GM18909 (cell line): Measurements from ENCODE around the gene SDK2.

Experiments
- ATAC-seq: cut with Tn5 transposase; IDR thresholded peaks from one replicate; pipeline ENCODE4 v1.9.1; 2021; ENCODE audit warnings: mild to moderate bottlenecking; ENCODE audit not compliant: unreplicated experiment, poor library complexity

SDK2 gene

GRCh38 chr17:73638556-73638955, 5.7 kb downstream of the SDK2 start:
- no peak for ATAC-seq

- ATAC-seq, result no peak
Measured at GRCh38 chr17:73637866-73638265, 6.4 kb downstream of the SDK2 start.

GRCh38 chr17:73635101-73635817, 9.0 kb downstream of the SDK2 start:
- ATAC-seq, result no peak

DNA sequence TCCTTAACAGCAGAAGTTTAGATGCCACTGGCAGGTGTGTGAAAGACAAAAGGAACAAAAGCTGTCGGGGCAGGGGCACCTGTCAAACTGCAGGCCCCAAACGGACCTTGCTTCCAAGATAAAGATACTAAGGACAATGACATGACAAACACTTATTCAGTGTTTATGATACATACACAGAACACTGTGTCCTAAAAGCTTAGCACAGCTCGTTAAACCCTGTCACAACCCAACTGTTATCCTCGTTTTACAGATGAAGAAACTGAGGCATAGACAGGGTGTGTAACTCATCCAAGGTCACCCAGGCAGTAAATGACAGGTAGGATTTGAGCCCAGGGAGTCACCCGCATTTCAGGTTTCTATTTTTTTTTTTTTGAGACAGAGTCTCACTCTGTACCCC, 9.6 kb downstream of the SDK2 start:
- ATAC-seq, result no peak

DNA sequence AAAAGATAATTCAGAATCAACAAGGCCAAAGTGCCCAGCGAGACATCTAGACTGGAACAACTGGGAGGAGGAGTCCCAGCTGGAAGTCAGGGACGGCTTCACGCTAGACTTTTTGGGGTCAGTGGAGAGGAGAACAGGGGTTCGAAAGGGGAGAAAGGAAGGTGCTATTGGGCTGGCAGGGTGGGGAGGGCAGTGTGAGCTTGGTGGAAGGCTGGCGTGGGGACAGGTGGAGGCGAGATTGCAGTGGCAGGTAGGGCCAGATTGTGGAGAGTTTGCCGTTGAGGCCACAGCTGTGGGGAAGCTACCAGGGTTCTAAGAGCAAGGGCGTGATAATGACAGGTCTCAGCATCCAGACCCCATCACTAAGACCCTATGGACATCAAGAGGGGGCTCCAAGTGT, 10.5 kb downstream of the SDK2 start:
- no peak for ATAC-seq

DNA sequence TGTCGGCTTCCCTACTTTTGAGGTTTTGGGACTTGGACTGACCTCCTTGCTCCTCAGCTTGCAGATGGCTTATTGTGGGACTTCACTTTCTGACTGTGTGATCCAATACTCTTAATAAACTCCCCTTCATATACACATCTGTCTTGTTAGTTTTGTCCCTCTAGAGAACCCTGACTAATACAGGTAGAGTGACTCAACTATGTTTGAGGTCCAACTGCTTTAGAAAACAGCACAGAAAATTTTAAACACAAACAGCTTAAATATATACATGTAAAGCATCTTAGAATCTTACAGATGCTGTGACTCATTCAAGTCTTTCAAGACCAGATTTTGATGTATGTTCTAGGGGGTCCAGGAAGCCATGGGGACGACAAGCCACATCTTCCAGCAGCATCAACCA, 11.7 kb downstream of the SDK2 start:
- no peak for ATAC-seq

GRCh38 chr17:73630965-73631595, 13.2 kb downstream of the SDK2 start:
- no peak for ATAC-seq

GRCh38 chr17:73630531-73630930, 13.7 kb downstream of the SDK2 start:
- ATAC-seq, result no peak

- no peak for ATAC-seq
Measured at GRCh38 chr17:73628642-73629552, 15.3 kb downstream of the SDK2 start.

DNA sequence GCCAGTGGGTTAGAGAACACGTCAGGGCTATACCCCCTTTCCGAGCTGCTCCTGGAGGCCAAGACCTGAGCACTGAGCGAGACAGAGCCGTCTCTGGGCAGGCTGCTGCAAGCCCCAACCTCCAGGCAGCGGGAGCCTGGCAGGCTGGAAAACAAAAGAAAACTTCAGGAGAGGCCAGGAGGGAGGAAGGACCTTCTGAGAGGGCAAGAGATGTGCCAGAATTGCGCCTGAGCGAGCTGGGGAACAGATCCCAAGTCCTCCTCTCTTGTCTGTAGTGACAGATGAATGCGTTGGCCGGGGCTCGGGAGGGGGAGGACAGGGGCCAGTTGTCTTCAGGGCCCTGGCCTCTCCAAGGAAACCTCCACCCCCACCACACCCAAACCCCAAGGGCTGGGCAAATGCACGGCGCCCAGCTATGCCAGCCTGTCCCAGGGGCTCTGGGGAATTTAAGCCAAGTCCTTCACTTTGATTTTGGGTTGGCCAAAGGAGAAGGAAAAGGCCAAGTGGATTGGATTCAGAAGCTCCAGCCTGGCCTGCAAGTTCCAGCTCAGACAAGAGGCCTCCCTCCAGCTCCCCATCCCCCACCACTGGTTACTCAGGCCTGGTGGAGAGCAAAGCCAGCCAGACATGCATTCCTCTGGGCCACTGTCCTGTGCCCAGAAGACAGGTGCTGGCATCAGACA, 18.1 kb downstream of the SDK2 start:
- ATAC-seq, result no peak

DNA sequence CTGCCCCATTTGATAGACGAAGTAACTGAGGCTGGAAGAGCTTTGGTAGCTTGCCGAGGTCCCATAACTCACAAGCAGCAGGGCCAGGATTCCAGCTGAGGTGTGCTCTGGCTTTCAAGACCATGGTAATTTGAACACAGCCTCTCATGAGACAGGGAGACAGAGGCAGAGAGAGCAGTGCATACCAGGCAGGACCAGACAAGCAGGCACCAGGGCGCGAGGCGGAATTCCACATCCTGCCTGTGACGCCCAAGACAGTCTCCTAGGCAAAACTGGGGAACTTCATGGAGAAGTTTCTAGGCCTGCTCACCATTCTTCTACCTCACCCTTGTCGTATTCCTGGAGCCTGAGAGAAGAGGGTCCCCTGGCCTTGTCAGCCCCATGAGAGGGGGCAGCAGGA, 19.2 kb downstream of the SDK2 start:
- no peak for ATAC-seq

- no peak for ATAC-seq
Measured at GRCh38 chr17:73624496-73624988, 19.7 kb downstream of the SDK2 start.

GRCh38 chr17:73623818-73624217, 20.4 kb downstream of the SDK2 start:
- ATAC-seq, result no peak

- no peak for ATAC-seq
Measured at GRCh38 chr17:73623247-73623646, 21.0 kb downstream of the SDK2 start.

GRCh38 chr17:73622381-73622780, 21.9 kb downstream of the SDK2 start:
- ATAC-seq, result no peak

GRCh38 chr17:73621685-73622084, 22.6 kb downstream of the SDK2 start:
- no peak for ATAC-seq

GRCh38 chr17:73620414-73620813, 23.8 kb downstream of the SDK2 start:
- no peak for ATAC-seq

DNA sequence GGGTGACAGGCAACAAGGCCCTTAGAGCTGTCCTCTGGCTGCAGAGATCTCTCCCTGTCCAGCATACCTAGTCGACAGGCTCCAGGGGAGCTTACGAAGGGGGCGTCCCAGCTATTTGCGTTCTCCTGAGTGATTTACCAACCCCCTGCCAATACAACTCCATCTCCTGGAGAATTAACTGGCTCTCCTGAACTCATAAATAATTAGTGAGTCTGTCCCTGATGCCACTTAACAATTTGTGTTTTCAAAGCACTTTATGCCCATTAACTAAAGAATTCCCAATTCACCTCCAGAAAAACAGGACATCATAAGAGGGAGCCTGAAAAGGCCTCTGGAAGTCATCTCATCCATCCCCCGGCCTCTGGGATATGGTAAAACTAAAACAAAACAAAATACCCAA, 26.7 kb downstream of the SDK2 start:
- ATAC-seq, result no peak

DNA sequence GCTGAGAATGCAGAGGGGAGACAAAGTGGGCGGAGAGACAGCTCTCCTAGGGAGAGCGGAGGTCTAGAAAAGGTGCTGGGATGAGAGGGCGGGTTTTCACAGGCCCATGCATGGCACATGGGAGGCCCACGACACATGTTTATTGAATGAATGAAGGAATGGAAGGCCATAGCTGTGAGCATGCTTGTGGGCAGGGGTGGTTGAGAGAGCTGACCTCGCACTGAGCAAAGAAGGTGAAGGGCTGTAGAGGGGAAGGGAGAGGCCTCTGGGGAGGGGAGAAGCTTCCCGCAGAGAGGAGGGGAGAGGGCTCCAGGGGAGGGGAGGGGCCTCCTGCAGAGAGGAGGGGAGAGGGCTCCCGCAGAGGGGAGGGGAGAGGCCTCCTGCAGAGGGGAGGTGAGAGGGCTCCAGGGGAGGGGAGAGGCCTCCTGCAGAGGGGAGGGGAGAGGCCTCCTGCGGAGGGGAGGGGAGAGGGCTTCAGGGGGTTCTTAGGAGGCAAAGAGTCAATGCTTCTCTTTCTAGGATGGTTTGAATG, 27.3 kb downstream of the SDK2 start:
- ATAC-seq, result no peak
